GM21786 (cell line): ENCODE measurements around the gene CSRP1.
"Not testable (repeated sequence)": the region's sequence is repeated elsewhere in the genome, so short reads cannot be mapped to it uniquely, and the experiment has no call there.

Source experiments
- ATAC-seq: cut with Tn5 transposase; IDR thresholded peaks from one replicate; pipeline ENCODE4 v1.9.1; 2021; ENCODE audit not compliant: unreplicated experiment

Gene CSRP1

DNA sequence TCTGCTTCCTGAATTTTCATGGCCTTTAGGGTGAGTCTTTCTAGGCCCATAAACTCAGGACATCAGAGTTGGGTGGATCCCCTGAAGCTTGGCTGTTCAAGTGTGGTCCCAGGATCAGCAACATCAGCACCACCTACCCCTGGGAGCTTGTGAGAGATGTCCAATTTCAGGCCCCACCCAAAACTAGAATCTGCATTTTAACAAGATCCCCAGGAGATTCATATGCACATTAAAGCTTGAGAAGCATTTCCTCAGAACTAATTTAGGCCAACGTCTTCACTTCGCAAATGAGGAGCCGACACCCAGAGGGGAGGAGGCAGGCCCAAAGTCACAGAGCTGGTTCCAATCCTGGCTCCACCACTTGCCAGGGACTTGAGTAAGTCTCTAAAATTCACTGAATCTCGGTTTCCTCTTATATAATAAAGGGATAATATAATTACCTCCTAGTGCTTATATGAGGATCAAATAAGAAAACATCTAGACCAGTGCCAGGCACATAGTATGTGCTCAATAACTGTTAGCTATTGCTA lies 27.7 kb downstream of the CSRP1 start:
- no peak for ATAC-seq

DNA sequence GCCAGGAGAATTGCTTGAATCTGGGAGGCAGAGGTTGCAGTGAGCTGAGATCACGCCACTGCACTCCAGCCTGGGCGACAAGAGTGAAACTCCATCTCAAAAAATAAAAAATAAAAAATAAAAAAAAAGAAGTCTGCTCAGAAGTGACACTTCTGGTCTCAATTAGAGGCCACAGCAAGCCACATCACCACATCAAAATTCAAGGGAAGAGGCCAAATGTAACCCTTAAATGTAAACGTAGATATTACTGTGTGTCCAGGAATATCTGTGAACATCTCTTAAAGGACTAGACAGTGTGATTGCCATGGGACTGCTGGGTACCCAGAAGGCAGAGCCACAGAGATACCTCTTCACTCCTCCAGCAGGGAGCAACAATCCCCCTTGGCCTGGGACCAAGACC lies 28.3 kb downstream of the CSRP1 start:
- not testable (repeated sequence) for ATAC-seq

- no peak for ATAC-seq
These were observed 30.1 kb downstream of the CSRP1 start for GRCh38 chr1:201476670-201477344.

DNA sequence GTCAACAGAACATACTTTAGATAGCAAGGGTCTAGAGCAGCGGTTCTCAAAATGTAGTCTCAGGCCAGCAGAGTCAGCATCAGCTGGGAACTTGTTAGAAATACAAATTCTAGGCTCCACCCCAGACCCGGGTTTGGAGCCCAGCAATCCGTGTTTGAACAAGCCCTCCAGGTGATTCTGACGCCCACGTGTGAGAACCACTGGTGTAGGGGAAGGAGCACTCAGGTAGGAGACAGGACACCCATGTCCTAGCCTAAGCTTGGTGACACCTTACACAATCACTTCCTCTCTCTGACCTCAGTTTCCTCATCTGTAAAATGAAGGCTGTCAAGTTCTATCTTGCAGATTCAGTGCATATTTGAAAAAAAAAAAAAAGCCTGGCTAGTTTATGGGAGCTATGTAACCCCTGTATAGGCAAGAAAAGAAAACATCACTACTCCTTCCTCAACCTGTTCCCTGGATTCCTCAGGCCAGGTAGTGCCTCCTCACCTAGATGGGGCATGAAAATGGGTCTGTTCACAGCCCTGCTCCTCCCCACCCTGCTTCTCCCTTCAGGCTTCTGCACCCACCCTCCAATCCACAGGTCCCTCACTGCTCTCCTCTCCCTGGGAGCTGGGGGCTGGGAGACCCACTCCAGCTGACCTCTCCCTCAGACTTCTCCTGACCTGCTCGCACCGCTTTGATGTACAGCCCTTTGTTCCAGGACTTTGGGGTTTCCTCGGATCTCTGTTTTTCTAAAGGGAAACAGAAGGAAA lies 30.8 kb downstream of the CSRP1 start:
- no peak for ATAC-seq

DNA sequence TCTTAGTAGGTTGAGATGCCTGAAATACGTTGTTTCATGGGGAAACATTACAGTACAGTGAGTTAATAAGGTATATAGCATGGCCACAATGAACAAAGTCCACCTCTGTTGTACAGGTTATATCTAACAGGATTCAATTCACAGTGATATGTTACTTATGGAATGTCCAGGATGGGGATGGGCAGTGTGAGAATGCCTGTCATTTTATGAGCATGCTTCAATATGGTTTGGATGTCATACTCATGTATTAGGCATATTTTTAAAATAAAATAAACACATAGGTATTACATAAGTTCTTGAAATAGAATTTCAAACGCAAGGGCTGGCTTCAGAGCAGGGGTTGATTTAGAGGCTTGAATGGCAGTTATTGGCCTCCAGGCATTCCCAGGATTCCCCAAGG lies 31.8 kb downstream of the CSRP1 start:
- ATAC-seq = no peak

- ATAC-seq = no peak
These were observed 33.6 kb downstream of the CSRP1 start for GRCh38 chr1:201473296-201473695.

GRCh38 chr1:201472321-201472720 lies 34.6 kb downstream of the CSRP1 start:
- ATAC-seq = not testable (repeated sequence)

- no peak for ATAC-seq
These were observed 35.2 kb downstream of the CSRP1 start for GRCh38 chr1:201471772-201472171.

GRCh38 chr1:201470581-201470980 lies 36.3 kb downstream of the CSRP1 start:
- ATAC-seq = no peak

DNA sequence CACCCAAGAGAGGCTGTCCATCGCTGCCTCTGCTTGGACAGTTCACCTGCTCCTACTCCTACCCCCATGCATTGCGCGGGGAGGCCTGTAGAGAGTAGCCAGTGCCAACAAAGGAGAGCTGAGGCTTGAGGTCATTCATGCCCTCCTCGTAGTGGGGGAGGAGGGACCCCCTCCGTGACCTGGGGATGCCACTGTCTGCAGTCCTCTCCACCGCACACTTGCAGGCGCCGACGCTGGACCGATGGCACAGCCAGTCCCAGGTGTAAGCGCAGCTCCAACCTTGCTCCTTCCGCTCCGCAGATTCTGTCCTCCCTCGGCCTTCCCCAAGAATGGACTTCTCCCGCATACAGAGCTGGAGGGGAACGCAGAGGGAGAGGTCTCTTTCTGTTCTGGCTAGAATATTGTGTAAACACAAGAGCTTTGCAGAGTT lies 37.3 kb downstream of the CSRP1 start:
- ATAC-seq = no peak

DNA sequence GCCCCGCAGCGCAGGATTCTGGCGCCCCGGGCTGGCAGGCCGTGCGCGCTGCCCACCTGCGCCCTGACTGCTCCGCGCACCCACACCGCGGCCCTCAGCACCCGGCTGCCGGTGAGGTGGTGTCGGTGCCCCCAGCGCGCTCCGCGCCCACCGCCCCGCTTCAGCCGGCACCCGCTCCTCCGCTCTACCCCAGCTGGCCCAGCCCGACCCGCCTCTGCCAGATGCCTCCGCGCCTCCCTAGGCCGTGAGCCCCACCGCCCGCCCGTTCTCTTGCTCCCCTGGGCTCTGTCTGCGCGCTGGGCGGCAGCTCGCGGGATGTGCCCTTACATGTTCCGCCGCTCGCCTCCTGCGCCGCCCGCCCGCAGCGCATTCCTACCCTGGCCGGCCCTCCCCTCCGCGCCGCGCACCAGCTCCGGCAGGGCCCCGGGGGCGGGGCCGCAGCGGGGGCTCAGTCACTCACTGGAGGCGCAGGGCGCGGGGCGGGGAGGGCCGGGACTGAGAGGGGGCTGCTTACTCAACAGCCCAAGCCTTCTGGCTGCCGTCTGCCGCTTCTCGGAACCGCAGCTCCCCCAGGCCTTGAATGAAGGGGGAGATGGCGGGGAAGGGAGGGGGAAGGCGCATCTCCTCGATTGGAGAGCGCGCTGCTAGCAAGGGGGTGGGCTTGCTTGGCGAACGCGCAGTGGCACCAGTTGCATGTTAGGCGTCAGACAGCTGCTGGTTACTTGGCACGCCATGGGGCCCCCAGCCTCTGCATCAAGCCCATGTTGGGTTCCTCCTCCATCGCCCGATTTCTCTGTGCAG lies 37.9 kb downstream of the CSRP1 start, which contains the start of gene PHLDA3:
Gene PHLDA3 (minus strand): TSS at position 345 of the 801 bp plus-strand sequence. CDS start 402 bp downstream, outside the sequence.
- peak; percentile 80 for ATAC-seq

DNA sequence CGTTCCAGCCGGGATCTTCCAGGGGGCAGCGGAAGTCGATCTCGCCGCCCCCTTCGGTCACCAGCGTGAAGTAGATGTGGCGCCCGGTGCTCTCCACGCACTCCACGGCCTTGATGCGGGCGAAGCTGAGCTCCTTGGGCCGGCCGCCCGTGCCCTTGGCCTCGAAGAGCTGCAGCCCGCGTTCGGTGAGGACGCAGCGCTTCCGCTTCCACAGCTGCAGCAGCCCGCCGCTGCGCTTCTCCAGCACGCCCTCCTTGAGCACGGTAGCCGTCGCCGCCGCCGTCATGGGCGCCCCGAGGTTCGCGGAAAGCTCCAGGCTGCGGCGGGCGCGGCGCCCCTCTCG lies 38.5 kb downstream of the CSRP1 start:
- peak; percentile 36 for ATAC-seq

GRCh38 chr1:201466492-201466891 lies 40.4 kb downstream of the CSRP1 start:
- no peak for ATAC-seq

- ATAC-seq = no peak
These were observed 41.1 kb downstream of the CSRP1 start for GRCh38 chr1:201465698-201466290.

DNA sequence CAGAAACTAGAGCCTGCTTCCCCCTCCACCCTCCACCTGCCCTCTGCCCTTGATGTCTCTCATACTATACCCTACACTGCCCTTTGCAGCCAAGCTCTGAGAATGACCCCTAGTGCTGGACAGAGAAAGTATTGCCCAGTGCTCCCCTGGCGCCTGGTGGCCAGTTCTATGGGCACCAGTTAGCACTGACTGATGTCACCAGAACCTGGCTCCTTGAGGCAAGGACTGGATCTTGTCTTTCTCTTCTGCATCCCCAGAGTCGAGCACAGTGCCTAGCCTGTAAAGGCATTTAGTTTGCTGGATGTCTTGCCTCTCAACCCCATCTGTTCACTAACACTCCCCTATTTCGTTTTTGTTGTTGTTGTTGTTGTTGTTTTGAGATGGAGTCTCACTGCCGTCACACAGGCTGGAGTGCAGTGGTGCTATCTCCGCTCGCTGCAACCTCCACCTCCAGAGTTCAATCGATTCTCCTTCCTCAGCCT lies 43.8 kb downstream of the CSRP1 start:
- ATAC-seq = no peak

DNA sequence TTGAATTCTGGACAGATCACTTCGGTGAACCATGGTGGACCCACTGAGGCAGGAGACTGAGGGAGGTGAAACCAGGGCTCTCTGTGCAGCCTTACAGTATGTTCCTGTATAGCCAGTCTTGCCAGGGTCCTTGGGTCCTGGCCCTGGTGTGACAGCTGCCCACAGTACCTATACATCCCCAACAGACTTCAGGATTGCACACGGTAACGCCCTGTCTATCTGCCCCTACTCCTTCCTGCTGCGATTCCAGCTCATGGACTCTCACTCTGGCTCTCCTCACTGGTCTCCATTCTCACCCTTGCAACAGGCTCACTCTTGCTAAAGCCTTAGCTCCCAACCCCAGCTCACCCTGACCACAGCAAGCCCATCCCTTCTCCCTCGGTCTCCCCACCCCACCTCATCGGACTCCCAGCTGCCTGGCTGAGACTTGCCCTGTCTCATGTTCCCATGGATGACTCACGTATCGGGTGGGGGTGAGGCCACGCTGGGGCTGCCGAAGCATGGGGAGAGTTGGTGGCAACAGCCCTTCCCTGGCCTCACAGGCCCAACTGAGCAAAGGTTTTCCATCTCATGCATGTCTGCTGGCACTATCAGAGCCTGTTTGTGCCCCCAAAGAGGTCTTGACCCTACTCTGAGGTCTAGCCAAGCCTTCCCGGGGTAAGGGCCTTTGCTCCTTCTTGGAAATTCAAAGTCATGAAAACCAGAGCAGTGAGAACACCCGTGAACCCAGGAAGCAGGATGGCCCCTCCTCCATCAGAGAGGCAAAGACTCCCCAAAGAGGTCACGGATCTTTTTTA lies 45.1 kb downstream of the CSRP1 start:
- ATAC-seq = no peak

DNA sequence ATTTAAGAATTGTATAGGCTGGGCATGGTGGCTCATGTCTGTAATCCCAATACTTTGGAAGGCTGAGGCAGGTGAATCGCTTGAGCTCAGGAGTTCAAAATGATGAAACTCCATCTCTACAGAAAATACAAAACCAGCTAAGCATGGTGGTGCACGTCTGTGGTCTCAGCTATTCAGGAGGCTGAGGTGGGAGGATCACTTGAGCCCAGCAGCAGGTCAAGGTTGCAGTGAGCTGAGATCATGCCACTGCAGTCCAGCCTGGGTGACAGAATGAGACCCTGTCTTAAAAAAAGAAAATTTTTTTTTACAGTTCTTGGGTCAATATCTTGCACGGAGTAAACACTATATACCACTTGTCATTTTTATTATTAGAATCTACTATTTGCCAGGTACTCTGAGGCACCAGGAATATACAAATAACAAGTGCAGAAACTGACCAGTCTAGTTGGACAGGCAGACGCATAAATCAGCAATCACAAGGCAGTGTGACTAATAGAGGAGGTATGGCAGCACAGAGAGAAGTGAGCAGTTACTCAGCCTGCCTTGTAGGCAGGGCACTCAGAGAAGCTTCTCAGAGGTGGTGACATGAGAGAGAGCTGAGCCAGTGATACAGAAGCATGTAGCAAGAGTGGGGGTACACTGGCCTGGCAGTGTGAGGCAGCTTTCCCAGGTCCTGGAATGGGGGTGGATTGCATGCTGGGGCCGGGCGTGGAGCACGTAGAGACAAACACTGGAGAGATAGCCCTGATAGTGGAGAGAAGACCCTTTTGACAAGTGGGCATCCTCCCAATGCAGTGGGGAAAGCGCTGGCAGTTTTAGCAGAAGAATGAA lies 45.9 kb downstream of the CSRP1 start:
- ATAC-seq = no peak

GRCh38 chr1:201459775-201460174 lies 47.1 kb downstream of the CSRP1 start:
- no peak for ATAC-seq

- ATAC-seq = no peak
These were observed 47.9 kb downstream of the CSRP1 start for GRCh38 chr1:201459052-201459451.
